ENCODE measurements around the gene CISTR. TPM values are rescaled to one million over a fixed set of nuclear protein-coding genes. Genes with fewer than 3 reads are reported as not detected.

The CISTR gene
- total and polyA plus RNA-seq, 2 experiments from 2014 or later, result not detected

- Histone ChIP-seq H3K9me2 (ENCODE audit: insufficient read depth) (no peaks in the 10 kb centered on the region), H3K4me2 (ENCODE audit: unreplicated experiment) (no peak overlapping the region), H3K9me3 (ENCODE audit: low read depth) (no peaks in the 10 kb centered on the region), H2AFZ (no peak overlapping the region; the same call in 1 of the 2 replicates), H3K4me3 (0 out of 2 replicates have a peak overlapping the region, but pooled peaks have one; percentile 35), H3K27me3 (replicated peaks; ENCODE audit: insufficient read depth) (peaks cover 83% of the 10 kb centered on the region), H3K9ac (no peak overlapping the region), H3K27ac (no peak overlapping the region), H4K20me1 (ENCODE audit: insufficient read depth) (no peaks in the 10 kb centered on the region), H3K36me3 (ENCODE audit: low read depth) (no peaks in the 10 kb centered on the region), H3K4me1 (ENCODE audit: insufficient read depth) (no peaks in the 10 kb centered on the region), H3K79me2 (ENCODE audit: insufficient read depth) (no peaks in the 10 kb centered on the region), H3F3A (ENCODE audit: insufficient read depth) (0 out of 2 replicates have a peak, but pooled peaks cover 4% of the 10 kb centered on the region)
- WGBS, 2 experiments (ENCODE audit: low coverage in 1 of 2, low lambda C conversion rate in 2 of 2, missing lambda C conversion rate in 2 of 2), result 13 to 15% methylated on average over 17 of the region's 17 CpGs
- in situ Hi-C loops (cut with MboI), result loop anchor here (10.0 kb wide), 1 partner anchor 448 kb away; no protein-coding TSS in a partner anchor
- DNase-seq, result peak; percentile 78
- TF ChIP-seq EZH2 (IDR thresholded peaks at IDR 0.05; ENCODE audit: insufficient read depth, poor library complexity, severe bottlenecking), result no peak
- TF ChIP-seq EZH2phosphoT487 (IDR thresholded peaks at IDR 0.05; ENCODE audit: insufficient read depth, low read depth), result no peak
These were observed 5.5 kb upstream of the CISTR start for GRCh38 chr12:53757101-53757770.

- no peaks in the 10 kb centered on the region for H4K20me1 ChIP-seq (ENCODE audit: insufficient read depth)
- in situ Hi-C loops (cut with MboI), result loop anchor here (10.0 kb wide), 1 partner anchor 448 kb away; no protein-coding TSS in a partner anchor
- H2AFZ ChIP-seq, result no peak overlapping the region; the same call in 1 of the 2 replicates
- H3F3A ChIP-seq (ENCODE audit: insufficient read depth), result 0 out of 2 replicates have a peak, but pooled peaks cover 4% of the 10 kb centered on the region
- no peak overlapping the region for H3K9ac ChIP-seq
- no peaks in the 10 kb centered on the region; the same call in 1 of the 2 replicates for H3K4me1 ChIP-seq (ENCODE audit: insufficient read depth)
- no peak overlapping the region for H3K4me2 ChIP-seq (ENCODE audit: unreplicated experiment)
- no peaks in the 10 kb centered on the region for H3K36me3 ChIP-seq (ENCODE audit: low read depth)
- TF ChIP-seq EZH2phosphoT487 (IDR thresholded peaks at IDR 0.05; ENCODE audit: insufficient read depth, low read depth) (no peak), EZH2 (IDR thresholded peaks at IDR 0.05; ENCODE audit: insufficient read depth, poor library complexity, severe bottlenecking) (no peak)
- H3K27me3 ChIP-seq (replicated peaks; ENCODE audit: insufficient read depth), result peaks cover 83% of the 10 kb centered on the region
- no peaks in the 10 kb centered on the region for H3K79me2 ChIP-seq (ENCODE audit: insufficient read depth)
- no peaks in the 10 kb centered on the region for H3K9me2 ChIP-seq (ENCODE audit: insufficient read depth)
- 0 out of 2 replicates have a peak overlapping the region, but pooled peaks have one; percentile 35 for H3K4me3 ChIP-seq
- WGBS, 2 experiments (ENCODE audit: low coverage in 1 of 2, low lambda C conversion rate in 2 of 2, missing lambda C conversion rate in 2 of 2), result 92 to 96% methylated on average over 5 of the region's 5 CpGs
- no peak for DNase-seq
- H3K9me3 ChIP-seq (ENCODE audit: low read depth), result no peaks in the 10 kb centered on the region
- H3K27ac ChIP-seq, result no peak overlapping the region
These were observed 4.7 kb upstream of the CISTR start for GRCh38 chr12:53756300-53757100.

GRCh38 chr12:53755893-53756292 is 4.1 kb upstream of the CISTR start:
- 64 to 85% methylated on average over 3 of the region's 3 CpGs for WGBS, 2 experiments (ENCODE audit: low coverage in 1 of 2, low lambda C conversion rate in 2 of 2, missing lambda C conversion rate in 2 of 2)
- Histone ChIP-seq H4K20me1 (ENCODE audit: insufficient read depth) (no peaks in the 10 kb centered on the region), H3F3A (ENCODE audit: insufficient read depth) (0 out of 2 replicates have a peak, but pooled peaks cover 4% of the 10 kb centered on the region), H3K4me1 (ENCODE audit: insufficient read depth) (no peaks in the 10 kb centered on the region; the same call in 1 of the 2 replicates), H3K9me3 (ENCODE audit: low read depth) (no peaks in the 10 kb centered on the region), H3K9ac (no peak overlapping the region), H2AFZ (no peak overlapping the region), H3K4me3 (no peak overlapping the region), H3K27me3 (replicated peaks; ENCODE audit: insufficient read depth) (peaks cover 85% of the 10 kb centered on the region), H3K27ac (no peak overlapping the region), H3K36me3 (ENCODE audit: low read depth) (no peaks in the 10 kb centered on the region), H3K4me2 (ENCODE audit: unreplicated experiment) (no peak overlapping the region), H3K79me2 (ENCODE audit: insufficient read depth) (no peaks in the 10 kb centered on the region), H3K9me2 (ENCODE audit: insufficient read depth) (no peaks in the 10 kb centered on the region)
- in situ Hi-C loops (cut with MboI), result loop anchor here (10.0 kb wide), 1 partner anchor 449 kb away; no protein-coding TSS in a partner anchor
- DNase-seq, result no peak
- TF ChIP-seq EZH2phosphoT487 (IDR thresholded peaks at IDR 0.05; ENCODE audit: insufficient read depth, low read depth) (no peak), EZH2 (IDR thresholded peaks at IDR 0.05; ENCODE audit: insufficient read depth, poor library complexity, severe bottlenecking) (no peak)

GRCh38 chr12:53755451-53755891 is 3.7 kb upstream of the CISTR start:
- Histone ChIP-seq H3K4me3 (no peak overlapping the region), H3K9ac (no peak overlapping the region), H3F3A (ENCODE audit: insufficient read depth) (0 out of 2 replicates have a peak, but pooled peaks cover 4% of the 10 kb centered on the region), H3K4me1 (ENCODE audit: insufficient read depth) (no peaks in the 10 kb centered on the region; the same call in 1 of the 2 replicates), H3K27me3 (replicated peaks; ENCODE audit: insufficient read depth) (peaks cover 86% of the 10 kb centered on the region), H3K27ac (no peak overlapping the region), H3K9me2 (ENCODE audit: insufficient read depth) (no peaks in the 10 kb centered on the region), H3K4me2 (ENCODE audit: unreplicated experiment) (no peak overlapping the region), H2AFZ (no peak overlapping the region), H3K79me2 (ENCODE audit: insufficient read depth) (no peaks in the 10 kb centered on the region), H3K36me3 (ENCODE audit: low read depth) (no peaks in the 10 kb centered on the region), H4K20me1 (ENCODE audit: insufficient read depth) (no peaks in the 10 kb centered on the region), H3K9me3 (ENCODE audit: low read depth) (no peaks in the 10 kb centered on the region)
- TF ChIP-seq EZH2 (IDR thresholded peaks at IDR 0.05; ENCODE audit: insufficient read depth, poor library complexity, severe bottlenecking) (no peak), EZH2phosphoT487 (IDR thresholded peaks at IDR 0.05; ENCODE audit: insufficient read depth, low read depth) (no peak)
- in situ Hi-C loops (cut with MboI), result loop anchor here (10.0 kb wide), 1 partner anchor 449 kb away; no protein-coding TSS in a partner anchor
- no peak for DNase-seq
- 62 to 65% methylated on average over 4 of the region's 4 CpGs for WGBS, 2 experiments (ENCODE audit: low coverage in 1 of 2, low lambda C conversion rate in 2 of 2, missing lambda C conversion rate in 2 of 2)
